Right atrium auricular region (tissue), 2 donors: ENCODE data around the gene PCDH9. TPM values are rescaled to one million over a fixed set of nuclear protein-coding genes. Genes with fewer than 3 reads are reported as not detected.

ENCODE experiments used
- DNase-seq: peaks from one replicate; pipeline ENCODE4 v3.0.0-alpha.2; 2019; ENCODE audit warnings: low spot score
- H3K27ac ChIP-seq, 2 donors: fragments of 200-600 bp; sonication (generic); 1 replicate in 1 of 2; 2 replicates in 1 of 2; pipeline ENCODE4 v1.5.1; 2016 to 2019
- H3K27me3 ChIP-seq, 2 donors: fragments of 200-600 bp; sonication (generic); one replicate each; pipeline versions ENCODE4 v1.5.1 to v1.6.0; 2017 to 2019
- H3K36me3 ChIP-seq: fragments of 200-600 bp; sonication (generic); one replicate; pipeline ENCODE4 v1.5.1; 2016
- H3K4me1 ChIP-seq, 2 donors: fragments of 200-600 bp; sonication (generic); one replicate each; pipeline versions ENCODE4 v1.5.1 to v1.6.0; 2017 to 2019
- H3K4me3 ChIP-seq, 2 donors: fragments of 200-600 bp; sonication (generic); 1 replicate in 1 of 2; 2 replicates in 1 of 2; pipeline ENCODE4 v1.5.1; 2017 to 2019; ENCODE audit warnings: mild to moderate bottlenecking in 1 of 2, moderate library complexity in 1 of 2
- H3K9me3 ChIP-seq, 2 donors: fragments of 200-600 bp; sonication (generic); one replicate each; pipeline ENCODE4 v1.5.1; 2019
- CTCF ChIP-seq, 2 donors: fragments of 200-600 bp; sonication (generic); IDR thresholded peaks; one replicate each; pipeline ENCODE4 v1.5.1; 2019; ENCODE audit warnings: antibody characterized with exemption in 2 of 2
- total RNA-seq, 2 donors: library from RNA; depleted of rRNA; stranded (reverse); fragments of >200 nt; gene quantifications; one replicate each; pipeline ENCODE4 v1.1.0, GENCODE V29; 2016

PCDH9 gene
- total RNA-seq, 2 donors from 2014 or later, result 19.4 to 28.7 TPM

- TF ChIP-seq CTCF (IDR thresholded peaks at IDR 0.05), result no peak
Observed at GRCh38 chr13:66933527-66933926, 296.6 kb downstream of the PCDH9 start.

GRCh38 chr13:66927562-66927961, 302.6 kb downstream of the PCDH9 start:
- Histone ChIP-seq H3K4me3 (no peak overlapping the region), H3K27me3 (no peaks in the 10 kb centered on the region), H3K36me3 (no peaks in the 10 kb centered on the region), H3K27ac (no peak overlapping the region), H3K4me1 (no peaks in the 10 kb centered on the region), H3K9me3 (no peaks in the 10 kb centered on the region)
- no peak for DNase-seq
- TF ChIP-seq CTCF (IDR thresholded peaks at IDR 0.05), result no peak

More at GRCh38 chr13:66933527-66933926, 296.6 kb downstream of the PCDH9 start:
- no peak overlapping the region for H3K27ac ChIP-seq
- H3K9me3 ChIP-seq, result no peaks in the 10 kb centered on the region
- H3K36me3 ChIP-seq, result no peaks in the 10 kb centered on the region
- H3K4me1 ChIP-seq, result no peaks in the 10 kb centered on the region
- no peaks in the 10 kb centered on the region for H3K27me3 ChIP-seq
- no peak for DNase-seq
- no peak overlapping the region for H3K4me3 ChIP-seq

DNA sequence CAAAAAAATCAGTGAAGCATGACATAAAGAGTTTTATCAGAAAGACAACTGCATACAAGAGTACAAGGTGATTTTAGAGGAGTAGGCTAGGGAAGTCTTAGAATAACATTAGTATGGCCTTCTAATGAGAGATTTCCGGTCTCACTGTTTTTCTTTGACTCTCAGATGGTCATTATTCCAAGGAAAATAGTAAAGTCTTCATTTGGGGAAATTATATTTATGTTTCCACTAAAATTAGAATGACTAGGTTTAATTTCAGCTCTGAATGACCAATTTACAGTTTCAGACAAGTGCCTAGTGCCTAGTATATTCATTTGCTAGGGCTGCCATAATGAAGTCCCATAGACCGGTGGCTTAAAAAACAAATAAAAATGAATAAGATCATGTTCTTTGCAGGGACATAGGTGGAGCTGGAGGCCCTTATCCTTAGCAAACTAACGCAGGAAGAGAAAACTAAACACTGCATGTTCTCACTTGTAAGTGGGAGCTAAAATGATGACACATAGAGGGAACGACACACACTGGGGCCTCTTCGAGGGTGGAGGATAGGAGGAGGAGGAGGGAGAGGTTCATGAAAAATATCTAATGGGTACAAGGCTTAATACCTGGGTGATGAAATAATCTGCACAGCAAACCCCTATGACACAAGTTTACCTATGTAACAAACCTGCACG, 303.1 kb downstream of the PCDH9 start:
- Histone ChIP-seq H3K4me1 (no peaks in the 10 kb centered on the region), H3K36me3 (no peaks in the 10 kb centered on the region), H3K27me3 (no peaks in the 10 kb centered on the region), H3K9me3 (no peaks in the 10 kb centered on the region), H3K27ac (no peak overlapping the region), H3K4me3 (no peak overlapping the region)
- DNase-seq, result no peak
- TF ChIP-seq CTCF (IDR thresholded peaks at IDR 0.05), result no peak

DNA sequence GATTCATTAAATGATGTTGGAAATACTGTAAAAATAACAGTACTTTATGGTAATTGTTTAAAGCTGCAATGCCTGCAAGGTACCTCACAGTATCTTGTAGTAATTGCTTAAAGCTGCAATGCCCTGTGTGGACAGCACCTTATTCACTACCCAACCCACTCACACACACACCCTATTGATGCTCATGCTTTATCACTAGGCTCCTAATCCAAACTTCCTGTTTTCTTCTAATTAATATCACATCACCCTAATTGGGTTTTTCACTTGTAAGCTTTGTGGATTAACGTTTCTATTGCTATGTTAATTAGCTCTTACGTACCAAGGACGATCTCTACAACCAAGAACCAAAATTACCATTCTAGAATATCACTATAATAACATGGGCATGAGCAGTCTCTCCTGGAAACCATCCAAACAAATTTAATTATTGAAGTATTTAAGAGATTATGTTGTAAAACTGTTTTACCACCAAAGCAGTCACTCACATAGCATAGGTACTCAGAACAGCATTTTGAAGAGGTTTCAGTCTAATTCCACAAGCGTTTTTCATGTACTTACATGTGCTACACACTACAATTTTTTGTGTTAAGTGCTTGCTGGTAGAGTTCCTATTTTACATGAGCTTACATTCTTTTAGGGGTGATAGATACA, 303.8 kb downstream of the PCDH9 start:
- no peak overlapping the region for H3K4me3 ChIP-seq
- no peaks in the 10 kb centered on the region for H3K27me3 ChIP-seq
- H3K9me3 ChIP-seq, result no peaks in the 10 kb centered on the region
- no peak overlapping the region for H3K27ac ChIP-seq
- no peaks in the 10 kb centered on the region for H3K36me3 ChIP-seq
- TF ChIP-seq CTCF (IDR thresholded peaks at IDR 0.05), result no peak
- DNase-seq, result no peak
- H3K4me1 ChIP-seq, result no peaks in the 10 kb centered on the region

- Histone ChIP-seq H3K36me3 (no peaks in the 10 kb centered on the region), H3K9me3 (peaks cover 0 to 8% of the 10 kb centered on the region in 2 donors), H3K4me1 (no peaks in the 10 kb centered on the region), H3K27ac (no peak overlapping the region), H3K27me3 (no peaks in the 10 kb centered on the region), H3K4me3 (no peak overlapping the region)
- no peak for DNase-seq
- no peak for TF ChIP-seq CTCF (IDR thresholded peaks at IDR 0.05)
Observed at GRCh38 chr13:66922444-66922843, 307.7 kb downstream of the PCDH9 start.
